CD4-positive, alpha-beta T cell (primary cell): ENCODE results near the gene MIA2. TPM values are rescaled to one million over a fixed set of nuclear protein-coding genes. Genes with fewer than 3 reads are reported as not detected.
"Not testable (repeated sequence)": the region's sequence is repeated elsewhere in the genome, so short reads cannot be mapped to it uniquely, and the experiment has no call there.

Experiments used
- ATAC-seq: fragments of 200-7000 bp; cut with Tn5 transposase; one replicate; pipeline ENCODE4 v1.10.0; 2022; ENCODE audit warnings: mild to moderate bottlenecking; ENCODE audit not compliant: poor library complexity
- CTCF ChIA-PET: fragments of 350-600 bp; sonication (Branson Sonifier 250); formaldehyde crosslinking; loops from one replicate; lab custom pipeline; 2021; ENCODE audit warnings: antibody characterized with exemption, inconsistent platforms; lab: Charles Lee
- POLR2A ChIA-PET: fragments of 350-600 bp; sonication (Branson Sonifier 250); formaldehyde crosslinking; loops from one replicate; lab custom pipeline; 2021; ENCODE audit warnings: antibody characterized with exemption, inconsistent platforms; lab: Charles Lee
- DNase-seq, 14 experiments: peaks; one replicate each; pipeline ENCODE4 v3.0.0-alpha.2; 2013 to 2020; ENCODE audit warnings: mixed read lengths in 2 of 14
- H3K27ac ChIP-seq, 2 donors: one replicate each; pipeline versions ENCODE4 v1.5.1 to v1.7.0; 2013; ENCODE audit warnings: low read length in 2 of 2, low read depth in 1 of 2, mild to moderate bottlenecking in 1 of 2
- H3K27me3 ChIP-seq, 2 experiments: 1 replicate in 1 of 2; 2 replicates in 1 of 2; pipeline versions ENCODE4 v1.6.1 to v1.7.0; 2013; ENCODE audit warnings: low read length in 2 of 2, control low read depth in 1 of 2, mild to moderate bottlenecking in 1 of 2, moderate library complexity in 1 of 2; ENCODE audit not compliant: insufficient read depth in 2 of 2, control insufficient read depth in 1 of 2
- H3K36me3 ChIP-seq: one replicate; pipeline ENCODE4 v1.6.1; 2013; ENCODE audit warnings: low read length, control low read depth; ENCODE audit not compliant: insufficient read depth
- H3K4me1 ChIP-seq: one replicate; pipeline ENCODE4 v1.6.1; 2013; ENCODE audit warnings: low read length, control low read depth; ENCODE audit not compliant: insufficient read depth
- H3K4me3 ChIP-seq: one replicate; pipeline ENCODE4 v1.5.1; 2013; ENCODE audit warnings: mild to moderate bottlenecking, low read length, moderate library complexity
- H3K9me3 ChIP-seq, 2 experiments: 1 replicate in 1 of 2; 2 replicates in 1 of 2; pipeline versions ENCODE4 v1.6.1 to v1.7.0; 2013; ENCODE audit warnings: low read length in 2 of 2, mild to moderate bottlenecking in 2 of 2, control low read depth in 1 of 2, moderate library complexity in 1 of 2; ENCODE audit not compliant: control insufficient read depth in 1 of 2, insufficient read depth in 1 of 2
- H3K27ac Mint-ChIP-seq: one replicate; pipeline ENCODE4 v1.8.0; 2020; ENCODE audit warnings: mixed read lengths
- H3K27me3 Mint-ChIP-seq: one replicate; pipeline ENCODE4 v1.8.0; 2021; ENCODE audit warnings: mixed read lengths
- H3K36me3 Mint-ChIP-seq: one replicate; pipeline ENCODE4 v1.8.0; 2021; ENCODE audit warnings: low read depth, mixed read lengths
- H3K4me1 Mint-ChIP-seq: one replicate; pipeline ENCODE4 v1.8.0; 2021; ENCODE audit warnings: low read depth, mixed read lengths
- H3K4me3 Mint-ChIP-seq: one replicate; pipeline ENCODE4 v1.8.0; 2020; ENCODE audit warnings: mild to moderate bottlenecking, mixed read lengths
- H3K9me3 Mint-ChIP-seq: one replicate; pipeline ENCODE4 v1.8.0; 2020; ENCODE audit warnings: mixed read lengths
- CTCF ChIP-seq: fragments of 200-600 bp; IDR thresholded peaks from one replicate; pipeline ENCODE4 v1.8.0; 2022; ENCODE audit warnings: antibody characterized with exemption, mild to moderate bottlenecking
- intact Hi-C, 2 experiments: fragments of 100-400 bp; cut with DNase I in 1 of 2; cut with micrococcal nuclease in 1 of 2; formaldehyde crosslinking; loops; one replicate each; pipeline versions ENCODE4 v1.15.1 to v1.9.0; 2023 to 2025; cut with DNase I, micrococcal nuclease
- total RNA-seq, 174 experiments: library from RNA in 2 of 174; stranded (reverse) in 2 of 174; gene quantifications; one replicate each; pipeline ENCODE4 v1.2.3 and lab custom pipeline; 2021 to 2026

The MIA2 gene
- total RNA-seq, 2 experiments from 2014 or later, result 21.1 to 24.1 TPM

GRCh38 chr14:39232554-39233415 lies 930 bp upstream of the MIA2 start:
- no peak overlapping the region for H3K27ac ChIP-seq

DNA sequence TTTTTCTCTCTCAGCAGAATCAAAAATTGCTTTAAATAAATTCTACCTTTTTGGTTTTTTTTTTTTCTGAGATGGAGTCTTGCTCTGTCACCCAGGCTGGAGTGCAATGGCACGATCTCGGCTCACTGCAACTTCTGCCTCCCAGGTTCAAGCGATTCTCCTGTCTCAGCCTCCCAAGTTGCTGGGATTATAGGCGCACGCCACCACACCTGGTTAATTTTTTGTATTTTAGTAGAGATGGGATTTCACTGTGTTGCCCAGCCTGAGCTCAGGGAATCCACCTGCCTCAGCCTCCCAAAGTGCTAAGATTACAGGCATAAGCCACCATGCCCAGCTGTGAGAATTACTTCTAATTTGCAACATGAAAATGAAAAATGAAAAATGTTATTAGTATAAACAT lies 1.3 kb downstream of the MIA2 start:
- ATAC-seq, H3K36me3 Mint-ChIP-seq, H3K4me3 Mint-ChIP-seq, H3K4me3 ChIP-seq, H3K9me3 ChIP-seq, H3K27me3 ChIP-seq, H3K27ac ChIP-seq, intact Hi-C loops, H3K36me3 ChIP-seq, CTCF ChIA-PET, DNase-seq, H3K27me3 Mint-ChIP-seq, H3K9me3 Mint-ChIP-seq, H3K4me1 ChIP-seq, H3K27ac Mint-ChIP-seq: not testable (repeated sequence)
- peaks cover 14% of the 10 kb centered on the region for H3K4me1 Mint-ChIP-seq
- POLR2A ChIA-PET, result interaction anchor here (0.6 kb wide), 1 partner anchor 57 kb away, joined by 3 read pairs; no protein-coding TSS in a partner anchor

More at GRCh38 chr14:39232554-39233415, 930 bp upstream of the MIA2 start:
- DNase-seq, result peak in 3 of 14 experiments; percentile 11 to 68 (median 13)
- Mint-ChIP-seq H3K4me1 (peaks cover 35% of the 10 kb centered on the region), H3K4me3 (no peak overlapping the region), H3K9me3 (no peaks in the 10 kb centered on the region), H3K27me3 (no peaks in the 10 kb centered on the region), H3K36me3 (no peaks in the 10 kb centered on the region), H3K27ac (peak overlapping the region; percentile 63)
- ChIA-PET POLR2A (no interaction called here), CTCF (interaction anchor here (0.5 kb wide), 1 partner anchor 48 kb away, joined by 3 read pairs; no protein-coding TSS in a partner anchor)
- TF ChIP-seq CTCF, result no peak
- no peak overlapping the region for H3K4me3 ChIP-seq
- H3K4me1 ChIP-seq, result peaks cover 24% of the 10 kb centered on the region
- no peaks in the 10 kb centered on the region for H3K9me3 ChIP-seq
- ATAC-seq, result no peak
- no peaks in the 10 kb centered on the region for H3K36me3 ChIP-seq
- intact Hi-C loops, result no loop called here
- H3K27me3 ChIP-seq, result no peaks in the 10 kb centered on the region

DNA sequence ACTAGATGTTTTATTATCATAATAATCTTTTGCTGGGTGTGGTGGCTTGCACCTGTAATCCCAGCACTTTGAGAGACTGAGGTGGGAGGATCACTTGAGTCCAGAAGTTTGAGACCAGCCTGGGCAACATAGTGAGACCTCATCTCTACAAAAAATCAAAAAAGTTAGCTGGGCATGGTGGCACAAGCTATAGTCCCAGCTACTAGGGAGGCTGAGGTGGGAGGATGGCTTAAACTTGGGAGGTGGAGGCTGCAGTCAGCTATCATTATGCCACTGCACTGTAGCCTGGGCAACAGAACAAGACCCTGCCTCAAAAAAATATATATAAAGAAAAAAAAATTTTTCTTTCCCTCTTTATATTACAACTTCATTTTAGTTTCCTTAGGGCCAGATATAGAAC lies 1.8 kb downstream of the MIA2 start:
- H3K4me3 ChIP-seq, CTCF ChIA-PET, H3K9me3 ChIP-seq, H3K4me1 ChIP-seq, H3K9me3 Mint-ChIP-seq, H3K27ac ChIP-seq, H3K27ac Mint-ChIP-seq, intact Hi-C loops, H3K27me3 Mint-ChIP-seq, H3K27me3 ChIP-seq, DNase-seq, H3K36me3 Mint-ChIP-seq, POLR2A ChIA-PET, H3K36me3 ChIP-seq, H3K4me3 Mint-ChIP-seq, ATAC-seq: not testable (repeated sequence)
- H3K4me1 Mint-ChIP-seq, result peaks cover 13% of the 10 kb centered on the region

DNA sequence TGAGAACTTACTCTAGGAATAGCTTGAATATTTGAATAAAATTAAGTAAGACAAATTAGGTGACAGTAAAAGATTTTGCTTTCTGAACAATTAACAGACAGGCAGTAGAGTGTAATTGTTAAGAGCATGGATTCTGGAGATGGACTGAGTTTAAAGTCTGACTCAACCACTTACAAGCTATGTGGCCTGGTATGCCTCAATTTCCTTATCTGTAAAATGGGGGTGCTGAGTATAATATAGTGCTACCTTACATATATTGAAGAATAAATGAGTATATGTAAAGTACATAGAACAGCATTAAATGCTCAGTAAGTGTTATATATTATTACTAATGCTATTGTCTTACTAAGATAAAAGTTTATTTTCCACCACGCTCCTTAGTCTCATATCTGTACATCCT lies 7.1 kb downstream of the MIA2 start:
- Histone ChIP-seq H3K4me1 (no peaks in the 10 kb centered on the region), H3K36me3 (no peaks in the 10 kb centered on the region), H3K27ac (no peak overlapping the region), H3K27me3 (no peaks in the 10 kb centered on the region), H3K4me3 (no peak overlapping the region), H3K9me3 (no peaks in the 10 kb centered on the region)
- DNase-seq (no peak), ATAC-seq (no peak)
- CTCF ChIA-PET, result no interaction called here
- no peak for TF ChIP-seq CTCF
- H3K36me3 Mint-ChIP-seq, result no peaks in the 10 kb centered on the region
- intact Hi-C loops, result no loop called here
- no peaks in the 10 kb centered on the region for H3K4me1 Mint-ChIP-seq
- H3K4me3 Mint-ChIP-seq, result no peak overlapping the region
- POLR2A ChIA-PET, result interaction anchor here (0.9 kb wide), 1 partner anchor 11 kb away, joined by 3 read pairs; no protein-coding TSS in a partner anchor
- H3K27me3 Mint-ChIP-seq, result no peaks in the 10 kb centered on the region
- H3K27ac Mint-ChIP-seq, result no peak overlapping the region
- H3K9me3 Mint-ChIP-seq, result no peaks in the 10 kb centered on the region
